ENCODE measurements around the gene KRT32.

Gene KRT32

GRCh38 chr17:41505809-41506767 is 38.9 kb upstream of the KRT32 start:
- FAIRE-seq (no peak), DNase-seq (ENCODE audit: insufficient read length, low spot score) (no peak)
- no peak for TF ChIP-seq POLR2A (IDR thresholded peaks at IDR 0.05; ENCODE audit: low read depth, low read length)
- TF ChIP-seq TAF1 (IDR thresholded peaks at IDR 0.05; ENCODE audit: low read depth, low read length): no peak
- no peak for TF ChIP-seq POU2F2 (IDR thresholded peaks at IDR 0.05; ENCODE audit: low read depth, low read length)
- no peak for TF ChIP-seq PAX5 (IDR thresholded peaks at IDR 0.05; ENCODE audit: insufficient read depth, low read length, severe bottlenecking)
- peak; percentile 87 for TF ChIP-seq SPI1 (IDR thresholded peaks at IDR 0.05; ENCODE audit: low read depth, low read length)
- no peak for TF ChIP-seq POLR2AphosphoS5 (IDR thresholded peaks at IDR 0.05; ENCODE audit: low read depth, low read length)

DNA sequence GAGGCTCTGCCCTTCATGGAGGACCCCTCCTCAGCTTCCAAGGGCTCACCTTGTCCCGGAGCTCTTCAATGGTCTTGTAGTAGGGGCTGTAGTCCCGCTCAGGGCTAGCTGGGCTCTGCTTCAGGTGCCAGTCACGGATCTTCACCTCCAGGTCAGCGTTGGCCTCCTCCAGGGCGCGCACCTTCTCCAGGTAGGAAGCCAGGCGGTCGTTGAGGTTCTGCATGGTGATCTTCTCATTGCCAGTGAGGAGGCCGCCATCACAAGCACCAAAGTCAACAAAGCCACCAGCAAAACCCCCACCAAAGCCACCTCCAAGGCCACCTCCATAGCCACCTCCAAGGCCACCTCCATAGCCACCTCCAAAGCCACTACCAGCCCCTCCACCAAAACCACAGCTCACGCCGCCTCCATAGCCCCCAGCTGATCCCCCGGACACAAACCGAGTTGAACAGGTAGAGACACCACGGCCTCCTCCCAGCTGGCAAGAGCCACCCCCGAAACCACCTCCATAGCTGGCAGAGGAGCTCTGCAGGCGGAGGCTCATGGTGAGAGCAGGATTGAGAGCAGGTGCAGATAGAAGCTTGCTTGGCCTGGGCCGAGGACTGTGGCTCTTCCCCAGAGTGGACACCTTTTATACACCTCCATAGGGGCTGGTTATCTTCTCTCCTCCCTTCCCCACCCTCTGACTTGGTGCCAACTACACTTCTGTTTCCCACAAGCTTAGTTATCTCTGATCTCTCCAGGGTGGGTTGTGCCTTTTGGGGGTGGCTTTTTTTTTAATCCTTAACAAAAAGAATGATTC is 38.0 kb upstream of the KRT32 start, which contains the start of gene KRT13:
Gene KRT13 (minus strand): TSS at position 606 of the 802 bp plus-strand sequence. CDS start 62 bp downstream, at position 544.
- DNase-seq (ENCODE audit: insufficient read length, low spot score) (no peak), FAIRE-seq (no peak)
- TF ChIP-seq PAX5 (IDR thresholded peaks at IDR 0.05; ENCODE audit: insufficient read depth, low read length, severe bottlenecking) (no peak), POLR2AphosphoS5 (IDR thresholded peaks at IDR 0.05; ENCODE audit: low read depth, low read length) (no peak), TAF1 (IDR thresholded peaks at IDR 0.05; ENCODE audit: low read depth, low read length) (no peak), POLR2A (IDR thresholded peaks at IDR 0.05; ENCODE audit: low read depth, low read length) (no peak), SPI1 (IDR thresholded peaks at IDR 0.05; ENCODE audit: low read depth, low read length) (no peak), POU2F2 (IDR thresholded peaks at IDR 0.05; ENCODE audit: low read depth, low read length) (no peak)

DNA sequence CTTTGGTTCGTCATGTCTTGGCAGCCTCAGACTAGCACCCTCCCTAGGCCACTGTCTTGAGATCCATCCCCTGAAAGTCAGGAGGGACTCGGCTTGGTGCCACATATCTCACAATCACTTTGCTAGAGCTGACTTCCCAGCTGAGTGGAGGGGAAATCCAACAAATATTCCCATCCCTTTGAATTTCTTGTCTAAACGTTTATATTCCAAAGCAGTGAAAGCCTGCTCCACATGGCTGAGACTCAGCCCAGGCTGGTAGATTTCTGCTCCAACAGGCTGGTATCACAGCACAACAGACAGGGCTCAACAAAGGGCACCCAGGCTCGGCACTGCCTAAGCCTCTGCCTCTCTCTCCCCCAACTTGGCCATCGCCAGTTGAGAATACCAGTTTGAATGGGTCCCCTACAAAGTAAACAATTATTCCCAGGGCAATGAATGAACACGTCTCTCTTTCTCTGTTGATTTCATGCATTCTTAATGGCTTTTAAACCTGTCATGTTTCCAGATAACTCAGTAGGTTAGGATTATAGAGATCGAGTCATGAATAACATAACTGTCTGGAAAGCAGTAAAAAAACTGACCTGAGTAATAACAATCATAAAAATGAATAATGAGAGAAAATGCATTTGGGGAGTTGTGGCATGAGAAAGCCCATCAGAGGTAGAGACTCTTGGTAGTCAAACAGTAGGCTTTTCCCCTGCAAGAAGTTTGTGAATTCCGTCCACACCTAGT is 37.2 kb upstream of the KRT32 start:
- no peak for DNase-seq (ENCODE audit: insufficient read length, low spot score)
- TF ChIP-seq POLR2AphosphoS5 (IDR thresholded peaks at IDR 0.05; ENCODE audit: low read depth, low read length) (no peak), POU2F2 (IDR thresholded peaks at IDR 0.05; ENCODE audit: low read depth, low read length) (no peak), PAX5 (IDR thresholded peaks at IDR 0.05; ENCODE audit: insufficient read depth, low read length, severe bottlenecking) (no peak), TAF1 (IDR thresholded peaks at IDR 0.05; ENCODE audit: low read depth, low read length) (no peak), SPI1 (IDR thresholded peaks at IDR 0.05; ENCODE audit: low read depth, low read length) (no peak)
- FAIRE-seq: no peak

GRCh38 chr17:41503202-41503601 is 36.0 kb upstream of the KRT32 start:
- TF ChIP-seq SPI1 (IDR thresholded peaks at IDR 0.05; ENCODE audit: low read depth, low read length) (no peak), POLR2AphosphoS5 (IDR thresholded peaks at IDR 0.05; ENCODE audit: low read depth, low read length) (no peak), PAX5 (IDR thresholded peaks at IDR 0.05; ENCODE audit: insufficient read depth, low read length, severe bottlenecking) (no peak), TAF1 (IDR thresholded peaks at IDR 0.05; ENCODE audit: low read depth, low read length) (no peak), POU2F2 (IDR thresholded peaks at IDR 0.05; ENCODE audit: low read depth, low read length) (no peak), POLR2A (IDR thresholded peaks at IDR 0.05; ENCODE audit: low read depth, low read length) (no peak)
- FAIRE-seq: no peak
- DNase-seq (ENCODE audit: insufficient read length, low spot score): no peak

DNA sequence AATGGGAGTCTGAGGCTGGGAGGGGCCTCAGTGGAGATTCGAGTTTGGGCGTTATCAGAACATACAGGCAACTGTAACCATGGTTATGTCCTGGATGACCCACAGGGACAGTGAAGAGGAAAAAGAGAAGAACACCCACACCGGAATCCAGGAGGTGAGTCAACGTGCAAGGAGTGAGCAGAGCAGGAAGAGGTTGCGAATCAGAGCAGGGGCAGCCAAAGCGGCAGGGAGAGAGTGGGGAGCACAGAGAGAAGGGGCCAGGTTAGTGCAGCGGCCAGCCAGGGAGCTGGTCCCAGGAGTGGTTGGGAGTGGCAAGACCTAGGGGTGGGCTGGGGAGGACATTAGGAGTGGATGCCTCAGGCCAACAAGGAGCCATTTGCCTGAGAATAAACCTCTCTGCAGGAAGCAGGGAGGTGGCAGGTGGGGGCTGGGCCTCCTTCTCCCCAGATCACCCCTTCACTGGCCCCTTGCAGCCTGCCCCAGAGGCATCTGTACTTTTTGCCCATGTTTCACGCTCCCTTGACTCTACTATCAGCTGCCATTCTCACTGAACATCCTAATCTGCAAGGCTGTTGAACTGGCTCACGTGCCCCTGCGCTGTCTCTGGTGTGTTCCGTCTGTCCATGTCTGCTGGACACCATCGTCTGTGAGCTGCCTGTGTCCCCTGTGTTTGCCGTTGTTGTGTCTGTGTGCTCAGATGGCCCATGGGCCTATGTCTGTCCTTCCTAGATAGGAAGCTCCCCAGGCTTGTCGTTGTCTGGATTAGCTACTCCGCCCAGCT is 33.1 kb upstream of the KRT32 start:
- no peak for FAIRE-seq
- no peak for DNase-seq (ENCODE audit: insufficient read length, low spot score)
- TF ChIP-seq POLR2AphosphoS5 (IDR thresholded peaks at IDR 0.05; ENCODE audit: low read depth, low read length): no peak

DNA sequence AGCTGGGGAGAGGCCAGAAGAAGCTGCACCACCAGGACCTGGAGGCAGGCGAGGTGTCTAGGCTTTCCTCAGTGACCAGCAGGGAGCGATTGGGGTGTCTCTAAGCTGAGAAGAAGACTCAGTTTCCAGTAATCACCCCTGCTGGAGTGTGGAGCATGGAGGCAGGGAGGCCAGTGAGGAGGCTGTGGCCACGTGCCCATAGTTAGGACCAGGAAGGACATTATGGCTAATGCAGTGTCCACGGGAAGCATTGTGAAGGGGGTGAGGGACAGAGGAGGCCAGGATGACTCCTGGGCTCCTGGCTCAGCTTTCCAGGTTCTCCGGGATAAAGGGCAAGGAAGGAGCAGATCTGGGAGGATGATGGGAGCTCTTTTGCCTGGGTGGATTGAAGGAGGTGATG is 32.5 kb upstream of the KRT32 start:
- DNase-seq (ENCODE audit: insufficient read length, low spot score) (no peak), FAIRE-seq (no peak)
- TF ChIP-seq POLR2AphosphoS5 (IDR thresholded peaks at IDR 0.05; ENCODE audit: low read depth, low read length) (no peak), PAX5 (IDR thresholded peaks at IDR 0.05; ENCODE audit: insufficient read depth, low read length, severe bottlenecking) (no peak), SPI1 (IDR thresholded peaks at IDR 0.05; ENCODE audit: low read depth, low read length) (no peak), TAF1 (IDR thresholded peaks at IDR 0.05; ENCODE audit: low read depth, low read length) (no peak), POLR2A (IDR thresholded peaks at IDR 0.05; ENCODE audit: low read depth, low read length) (no peak), POU2F2 (IDR thresholded peaks at IDR 0.05; ENCODE audit: low read depth, low read length) (no peak)

DNA sequence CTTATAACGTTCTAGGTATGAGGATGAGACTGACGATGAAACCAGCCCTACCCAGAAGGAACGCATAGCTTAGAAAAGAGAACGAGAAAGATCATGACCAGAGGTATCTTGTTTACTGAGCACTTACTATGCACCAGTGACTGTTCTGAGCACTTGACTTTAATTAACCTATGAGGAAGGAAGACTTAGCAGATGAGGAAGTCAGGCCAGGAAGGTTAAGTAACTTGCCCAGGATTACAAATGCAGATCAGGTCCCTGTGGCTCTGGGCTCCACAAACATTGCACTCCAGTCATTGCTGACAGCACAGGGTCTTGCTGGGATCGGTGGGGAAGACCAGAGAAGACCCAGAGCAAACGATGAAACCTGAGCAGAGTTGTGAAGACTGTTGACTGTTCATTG is 31.1 kb upstream of the KRT32 start:
- DNase-seq (ENCODE audit: insufficient read length, low spot score): no peak
- no peak for FAIRE-seq
- TF ChIP-seq POU2F2 (IDR thresholded peaks at IDR 0.05; ENCODE audit: low read depth, low read length): no peak
- no peak for TF ChIP-seq POLR2A (IDR thresholded peaks at IDR 0.05; ENCODE audit: low read depth, low read length)
- TF ChIP-seq SPI1 (IDR thresholded peaks at IDR 0.05; ENCODE audit: low read depth, low read length): no peak
- no peak for TF ChIP-seq PAX5 (IDR thresholded peaks at IDR 0.05; ENCODE audit: insufficient read depth, low read length, severe bottlenecking)
- TF ChIP-seq POLR2AphosphoS5 (IDR thresholded peaks at IDR 0.05; ENCODE audit: low read depth, low read length): no peak
- no peak for TF ChIP-seq TAF1 (IDR thresholded peaks at IDR 0.05; ENCODE audit: low read depth, low read length)

- DNase-seq (ENCODE audit: insufficient read length, low spot score): peak; percentile 66
- peak; percentile 56 for FAIRE-seq
- TF ChIP-seq PAX5 (IDR thresholded peaks at IDR 0.05; ENCODE audit: insufficient read depth, low read length, severe bottlenecking): no peak
- no peak for TF ChIP-seq TAF1 (IDR thresholded peaks at IDR 0.05; ENCODE audit: low read depth, low read length)
- no peak for TF ChIP-seq POLR2AphosphoS5 (IDR thresholded peaks at IDR 0.05; ENCODE audit: low read depth, low read length)
- no peak for TF ChIP-seq POLR2A (IDR thresholded peaks at IDR 0.05; ENCODE audit: low read depth, low read length)
- no peak for TF ChIP-seq SPI1 (IDR thresholded peaks at IDR 0.05; ENCODE audit: low read depth, low read length)
- TF ChIP-seq POU2F2 (IDR thresholded peaks at IDR 0.05; ENCODE audit: low read depth, low read length): no peak
Measured at GRCh38 chr17:41496803-41497484, 29.8 kb upstream of the KRT32 start.

Measured in GM12891 (cell line).